GM11168 (cell line): ENCODE measurements around the gene KLRC2.
"Not testable (repeated sequence)": the region's sequence is repeated elsewhere in the genome, so short reads cannot be mapped to it uniquely, and the experiment has no call there.

ENCODE experiments used
- in situ Hi-C: fragments of 300-500 bp; cut with MboI; formaldehyde crosslinking; loops from one replicate; pipeline ENCODE4 v1.12.0; 2022; ENCODE audit warnings: low sequenced_read_pairs; ENCODE audit not compliant: unreplicated experiment

KLRC2 gene

GRCh38 chr12:10435816-10436215 is at the start of gene KLRC2:
KLRC2 (minus strand) TSS chr12:10436010; CDS start chr12:10435986, 24 bp downstream.
- in situ Hi-C loops = not testable (repeated sequence)

GRCh38 chr12:10481901-10482300 is 46.1 kb upstream of the KLRC2 start:
- in situ Hi-C loops = not testable (repeated sequence)

GRCh38 chr12:10472808-10473207 is 37.0 kb upstream of the KLRC2 start:
- in situ Hi-C loops = not testable (repeated sequence)

- in situ Hi-C loops = no loop called here
These were observed 33.9 kb upstream of the KLRC2 start for GRCh38 chr12:10469701-10470100.

- in situ Hi-C loops = no loop called here
These were observed 30.5 kb upstream of the KLRC2 start for GRCh38 chr12:10466311-10466710.

- in situ Hi-C loops = no loop called here
These were observed 21.9 kb upstream of the KLRC2 start for GRCh38 chr12:10457760-10458159.

GRCh38 chr12:10456856-10457255 is 21.0 kb upstream of the KLRC2 start:
- in situ Hi-C loops = no loop called here

- in situ Hi-C loops = no loop called here
These were observed 20.0 kb upstream of the KLRC2 start for GRCh38 chr12:10455766-10456165.

GRCh38 chr12:10454531-10454930 is 18.7 kb upstream of the KLRC2 start:
- in situ Hi-C loops = no loop called here

- in situ Hi-C loops = no loop called here
These were observed 17.3 kb upstream of the KLRC2 start, which contains the start of gene KLRC1 for GRCh38 chr12:10453156-10453555. KLRC1 (minus strand) TSS chr12:10453377; CDS start chr12:10451156, 2,221 bp downstream.

GRCh38 chr12:10448236-10448635 is 12.4 kb upstream of the KLRC2 start:
- in situ Hi-C loops = no loop called here

GRCh38 chr12:10446052-10446451 is 10.2 kb upstream of the KLRC2 start:
- in situ Hi-C loops = not testable (repeated sequence)

- in situ Hi-C loops = not testable (repeated sequence)
These were observed 5.3 kb upstream of the KLRC2 start for GRCh38 chr12:10441144-10441543.

GRCh38 chr12:10439608-10440274 is 3.9 kb upstream of the KLRC2 start:
- in situ Hi-C loops = not testable (repeated sequence)

GRCh38 chr12:10437601-10438000 is 1.8 kb upstream of the KLRC2 start:
- in situ Hi-C loops = not testable (repeated sequence)

- in situ Hi-C loops = not testable (repeated sequence)
These were observed 5.2 kb downstream of the KLRC2 start for GRCh38 chr12:10430623-10431022.

GRCh38 chr12:10425938-10426337 is 9.9 kb downstream of the KLRC2 start:
- in situ Hi-C loops = not testable (repeated sequence)

- in situ Hi-C loops = not testable (repeated sequence)
These were observed 11.4 kb downstream of the KLRC2 start for GRCh38 chr12:10424260-10424899.

GRCh38 chr12:10422159-10422558 is 13.7 kb downstream of the KLRC2 start:
- in situ Hi-C loops = not testable (repeated sequence)

- in situ Hi-C loops = not testable (repeated sequence)
These were observed 15.5 kb downstream of the KLRC2 start, which contains the start of gene KLRC3 for GRCh38 chr12:10420334-10420733. KLRC3 (minus strand) TSS chr12:10420595; CDS start chr12:10420550, 45 bp downstream.

- in situ Hi-C loops = no loop called here
These were observed 26.4 kb downstream of the KLRC2 start, which contains the start of gene KLRC4 for GRCh38 chr12:10409392-10409791. KLRC4 (minus strand) TSS chr12:10409757; CDS start chr12:10409575, 182 bp downstream.
